ENCODE measurements around the gene ADAP1. TPM values are rescaled to one million over a fixed set of nuclear protein-coding genes. Genes with fewer than 3 reads are reported as not detected.
A peak's percentile ranks its signal among the peaks of the same experiment; 100 is the strongest.

ADAP1 gene
- total RNA-seq, 1 donor from 2014 or later: 0.30 TPM

GRCh38 chr7:983004-983615, 28.6 kb upstream of the ADAP1 start, which contains the start of gene CYP2W1:
TSS of gene CYP2W1 (plus strand) at chr7:983181. CDS start at chr7:983212, 31 bp downstream.
- no peak for TF ChIP-seq EZH2 (IDR thresholded peaks at IDR 0.05)
- no peak for TF ChIP-seq EZH2phosphoT487 (IDR thresholded peaks at IDR 0.05)
- no peak for TF ChIP-seq CTCF (IDR thresholded peaks at IDR 0.05)
- Mint-ChIP-seq H3K9me3 (no peaks in the 10 kb centered on the region), H3K4me1 (peaks cover 6% of the 10 kb centered on the region), H3K27ac (no peak within 1 kb of the TSS), H3K36me3 (no peaks in the 10 kb centered on the region), H3K27me3 (ENCODE audit: insufficient read depth, low read depth) (peaks cover 4% of the 10 kb centered on the region), H3K4me3 (no peak within 1 kb of the TSS)
- no peaks in the 10 kb centered on the region for H3K9me3 ChIP-seq (ENCODE audit: low read depth)
- H3K27ac ChIP-seq: no peak within 1 kb of the TSS
- no peak within 1 kb of the TSS for H2AFZ ChIP-seq (replicated peaks)
- no peaks in the 10 kb centered on the region for H4K20me1 ChIP-seq (ENCODE audit: low read depth)
- no peak within 1 kb of the TSS for H3K9ac ChIP-seq
- no peaks in the 10 kb centered on the region for H3K79me2 ChIP-seq (ENCODE audit: low read depth)
- H3K36me3 ChIP-seq: no peaks in the 10 kb centered on the region
- peaks cover 9% of the 10 kb centered on the region for H3K4me1 ChIP-seq
- H3K4me2 ChIP-seq: no peak within 1 kb of the TSS
- H3F3A ChIP-seq (ENCODE audit: low read depth): peaks cover under 1% of the 10 kb centered on the region
- peak; percentile 50 for DNase-seq (ENCODE audit: low spot score)
- H3K27me3 ChIP-seq: no peaks in the 10 kb centered on the region
- no peak within 1 kb of the TSS for H3K4me3 ChIP-seq

- H3K4me1 Mint-ChIP-seq: peaks cover 11% of the 10 kb centered on the region
- H3K4me3 Mint-ChIP-seq: no peak overlapping the region
- no peaks in the 10 kb centered on the region for H3K79me2 ChIP-seq (ENCODE audit: low read depth)
- no peak overlapping the region for H3K4me2 ChIP-seq
- no peak for DNase-seq (ENCODE audit: low spot score)
- H3K27me3 Mint-ChIP-seq (ENCODE audit: insufficient read depth, low read depth): peaks cover 4% of the 10 kb centered on the region
- no peak for TF ChIP-seq EZH2 (IDR thresholded peaks at IDR 0.05)
- no peak for TF ChIP-seq CTCF (IDR thresholded peaks at IDR 0.05)
- TF ChIP-seq EZH2phosphoT487 (IDR thresholded peaks at IDR 0.05): no peak
- no peak overlapping the region for H2AFZ ChIP-seq (replicated peaks)
- H3K36me3 Mint-ChIP-seq: no peaks in the 10 kb centered on the region
- peaks cover 6% of the 10 kb centered on the region for H3F3A ChIP-seq (ENCODE audit: low read depth)
- no peaks in the 10 kb centered on the region for H4K20me1 ChIP-seq (ENCODE audit: low read depth)
- H3K36me3 ChIP-seq: no peaks in the 10 kb centered on the region
- no peak overlapping the region for H3K27ac Mint-ChIP-seq
- H3K27me3 ChIP-seq: no peaks in the 10 kb centered on the region
- no peak overlapping the region for H3K4me3 ChIP-seq
- peaks cover 12% of the 10 kb centered on the region for H3K4me1 ChIP-seq
- H3K9ac ChIP-seq: no peak overlapping the region
- H3K27ac ChIP-seq: no peak overlapping the region
- H3K9me3 Mint-ChIP-seq: no peaks in the 10 kb centered on the region
- no peaks in the 10 kb centered on the region for H3K9me3 ChIP-seq (ENCODE audit: low read depth)
Observed at GRCh38 chr7:982511-983003, 28.1 kb upstream of the ADAP1 start.

- Histone ChIP-seq H3K4me2 (no peak overlapping the region), H3F3A (ENCODE audit: low read depth) (peaks cover 6% of the 10 kb centered on the region), H3K79me2 (ENCODE audit: low read depth) (no peaks in the 10 kb centered on the region), H4K20me1 (ENCODE audit: low read depth) (no peaks in the 10 kb centered on the region), H3K9ac (no peak overlapping the region), H2AFZ (replicated peaks) (no peak overlapping the region), H3K36me3 (no peaks in the 10 kb centered on the region), H3K9me3 (ENCODE audit: low read depth) (no peaks in the 10 kb centered on the region), H3K27ac (no peak overlapping the region), H3K4me1 (peaks cover 16% of the 10 kb centered on the region), H3K4me3 (no peak overlapping the region), H3K27me3 (no peaks in the 10 kb centered on the region)
- TF ChIP-seq EZH2phosphoT487 (IDR thresholded peaks at IDR 0.05): no peak
- TF ChIP-seq EZH2 (IDR thresholded peaks at IDR 0.05): no peak
- TF ChIP-seq CTCF (IDR thresholded peaks at IDR 0.05): no peak
- H3K36me3 Mint-ChIP-seq: no peaks in the 10 kb centered on the region
- H3K4me3 Mint-ChIP-seq: no peak overlapping the region
- peaks cover 17% of the 10 kb centered on the region for H3K4me1 Mint-ChIP-seq
- no peak overlapping the region for H3K27ac Mint-ChIP-seq
- H3K9me3 Mint-ChIP-seq: no peaks in the 10 kb centered on the region
- H3K27me3 Mint-ChIP-seq (ENCODE audit: insufficient read depth, low read depth): peaks cover 4% of the 10 kb centered on the region
- no peak for DNase-seq (ENCODE audit: low spot score)
Observed at GRCh38 chr7:981793-982510, 27.5 kb upstream of the ADAP1 start.
